Esophagus muscularis mucosa (tissue), 4 donors: ENCODE measurements around the gene GNG8.

Experiments used
- CTCF ChIP-seq, 3 experiments: fragments of 200-600 bp in 2 of 3; fragments of 450-650 bp in 1 of 3; sonication (generic) in 2 of 3; IDR thresholded peaks; one replicate each; pipeline ENCODE4 v1.5.1; 2017 to 2019; ENCODE audit warnings: antibody characterized with exemption in 3 of 3, mild to moderate bottlenecking in 2 of 3, moderate library complexity in 1 of 3
- EP300 ChIP-seq: sonication (generic); formaldehyde crosslinking; IDR thresholded peaks from one replicate; pipeline ENCODE4 v1.6.1; 2017; ENCODE audit warnings: antibody characterized with exemption
- POLR2A ChIP-seq: fragments of 450-650 bp; IDR thresholded peaks from one replicate; pipeline ENCODE4 v1.6.1; 2017; ENCODE audit warnings: antibody characterized with exemption, moderate library complexity, mild to moderate bottlenecking, low read depth
- POLR2AphosphoS5 ChIP-seq, 2 donors: sonication (generic); formaldehyde crosslinking; IDR thresholded peaks; one replicate each; pipeline ENCODE4 v1.6.1; 2017; ENCODE audit warnings: antibody characterized with exemption in 2 of 2

DNA sequence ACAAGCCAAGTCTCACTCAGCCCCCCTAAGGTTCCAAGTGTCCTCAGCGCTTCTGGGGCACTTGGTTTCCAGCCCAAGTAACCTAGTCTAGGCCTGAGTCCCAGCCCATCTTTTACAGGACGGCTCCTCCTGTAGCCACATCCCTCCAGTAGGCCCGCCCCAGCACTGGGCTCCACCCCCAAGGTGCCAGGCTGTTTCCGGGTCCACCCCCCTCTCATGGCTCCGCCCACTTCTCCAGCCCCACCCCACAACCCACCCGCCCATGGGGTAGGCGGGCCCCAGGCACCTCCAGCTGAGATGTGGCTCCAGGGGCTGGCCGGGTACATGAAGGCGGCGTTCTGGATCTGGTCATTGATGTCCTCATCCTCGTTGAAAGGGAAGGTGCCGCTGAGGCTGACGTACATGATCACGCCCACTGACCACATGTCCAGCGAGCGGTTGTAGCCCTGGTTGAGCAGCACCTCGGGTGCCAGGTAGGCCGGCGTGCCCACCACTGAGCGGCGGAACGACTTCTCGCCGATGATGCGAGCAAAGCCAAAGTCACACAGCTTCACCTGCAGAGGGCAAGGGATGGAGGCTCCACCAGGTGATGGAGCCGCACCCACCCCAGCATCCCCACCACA lies 42.2 kb upstream of the GNG8 start:
- TF ChIP-seq CTCF (IDR thresholded peaks at IDR 0.05) (no peak), POLR2AphosphoS5 (IDR thresholded peaks at IDR 0.05) (no peak), POLR2A (no peak), EP300 (no peak)
